A549 (cell line): Measurements from ENCODE around the gene ITPR3.

Source experiments
- BHLHE40 ChIP-seq: IDR thresholded peaks from 2 replicates; pipeline ENCODE4 v1.6.1; 2012; ENCODE audit warnings: low read depth, low read length, inconsistent platforms
- CEBPB ChIP-seq, 2 experiments: fragments of >200 bp in 1 of 2; sonication (Bioruptor Twin) in 1 of 2; formaldehyde crosslinking in 1 of 2; IDR thresholded peaks; 2 replicates each; pipeline ENCODE4 v1.6.1; 2012 to 2016
- CTCF ChIP-seq: fragments of >200 bp; sonication (Bioruptor Twin); formaldehyde crosslinking; IDR thresholded peaks from 3 replicates; pipeline ENCODE4 v1.5.1; 2016
- EP300 ChIP-seq, 2 experiments: fragments of >200 bp; sonication (Bioruptor Twin); formaldehyde crosslinking; IDR thresholded peaks; 2 replicates in 1 of 2; 3 replicates in 1 of 2; pipeline ENCODE4 v1.6.1; 2016 to 2017
- KDM1A ChIP-seq: fragments of 200-600 bp; sonication (generic); IDR thresholded peaks from 2 replicates; pipeline ENCODE4 v1.6.1; 2016; ENCODE audit warnings: low read depth, mild to moderate bottlenecking
- MAFK ChIP-seq: fragments of 450-650 bp; IDR thresholded peaks from 2 replicates; pipeline ENCODE4 v1.6.1; 2014; ENCODE audit not compliant: partially characterized antibody
- POLR2A ChIP-seq: IDR thresholded peaks from 2 replicates; pipeline ENCODE4 v1.6.1; 2012; ENCODE audit warnings: mild to moderate bottlenecking, low read length
- REST ChIP-seq: fragments of 200-600 bp; sonication (generic); IDR thresholded peaks from 2 replicates; pipeline ENCODE4 v1.6.1; 2016; ENCODE audit warnings: antibody characterized with exemption, mild to moderate bottlenecking, moderate library complexity
- RNF2 ChIP-seq: fragments of 200-600 bp; sonication (generic); IDR thresholded peaks from 2 replicates; pipeline ENCODE4 v1.6.1; 2016; ENCODE audit warnings: low read depth, mild to moderate bottlenecking, antibody characterized with exemption, moderate library complexity, borderline replicate concordance
- ZFP36 ChIP-seq: fragments of 450-650 bp; IDR thresholded peaks from 2 replicates; pipeline ENCODE4 v1.6.1; 2014; ENCODE audit warnings: borderline replicate concordance; ENCODE audit not compliant: partially characterized antibody

DNA sequence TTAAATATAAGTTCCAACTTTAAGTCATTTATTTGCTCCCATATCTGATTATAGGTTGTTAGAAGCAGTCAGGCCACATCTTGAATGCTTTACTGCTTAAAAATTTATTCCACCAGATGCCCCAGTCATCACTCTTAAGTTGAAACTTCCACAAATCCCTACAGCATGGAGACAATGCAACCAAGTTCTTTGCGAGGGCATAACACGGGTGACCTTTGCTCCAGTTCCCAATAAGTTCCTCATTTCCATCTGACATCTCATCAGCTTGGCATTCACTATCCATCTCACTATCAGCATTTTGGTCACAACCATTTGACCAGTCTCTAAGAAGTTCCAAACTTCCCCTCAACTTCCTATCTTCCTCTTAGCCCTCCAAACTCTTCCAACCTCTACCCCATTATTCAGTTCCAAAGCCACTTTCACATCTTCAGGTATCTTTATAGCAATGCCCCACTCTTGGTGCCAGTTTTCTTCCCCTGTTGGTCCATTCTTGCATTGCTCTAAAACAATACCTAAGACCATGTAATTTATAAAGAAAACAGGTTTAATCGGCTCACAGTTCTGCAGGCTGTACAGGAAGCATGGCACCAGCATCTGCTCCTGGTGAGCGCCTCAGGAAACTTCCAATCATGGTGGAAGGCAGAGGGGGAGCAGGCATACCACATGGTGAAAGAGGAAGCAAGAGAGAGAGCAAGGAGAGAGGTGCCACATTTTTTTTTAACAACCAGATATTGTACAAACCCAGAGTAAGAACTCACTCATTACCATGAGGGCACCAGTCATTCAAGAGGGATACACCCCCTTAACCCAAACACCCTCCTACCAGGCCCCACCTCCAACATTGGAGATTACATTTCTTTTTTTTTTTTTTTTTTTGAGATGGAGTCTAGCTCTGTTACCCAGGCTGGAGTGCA is 15.9 kb upstream of the ITPR3 start:
- no peak for TF ChIP-seq RNF2
- no peak for TF ChIP-seq CEBPB (IDR thresholded peaks at IDR 0.05)
- TF ChIP-seq KDM1A = no peak
- no peak for TF ChIP-seq CTCF
- no peak for TF ChIP-seq EP300 (IDR thresholded peaks at IDR 0.05)
- no peak for TF ChIP-seq POLR2A
- TF ChIP-seq MAFK = no peak
- no peak for TF ChIP-seq BHLHE40
- TF ChIP-seq REST = no peak
- TF ChIP-seq ZFP36 = no peak
